H9 (cell line): ENCODE data around the gene SEMA4D. TPM values are rescaled to one million over a fixed set of nuclear protein-coding genes. Genes with fewer than 3 reads are reported as not detected.
"Not testable (repeated sequence)": the region's sequence is repeated elsewhere in the genome, so short reads cannot be mapped to it uniquely, and the experiment has no call there.

Source experiments
- DNase-seq: peaks from one replicate; pipeline ENCODE4 v3.0.0-alpha.2; 2017
- H2AFZ ChIP-seq: one replicate; pipeline ENCODE4 v1.6.1; 2013; ENCODE audit warnings: mild to moderate bottlenecking, low read length, control low read depth, moderate library complexity
- H2AK5ac ChIP-seq: 2 replicates; pipeline ENCODE4 v1.6.1; 2013; ENCODE audit warnings: low read length, control low read depth, mixed read lengths; ENCODE audit not compliant: insufficient read length
- H2BK120ac ChIP-seq: one replicate; pipeline ENCODE4 v1.6.1; 2013; ENCODE audit warnings: low read depth, mild to moderate bottlenecking, low read length, control low read depth, inconsistent platforms; ENCODE audit not compliant: poor library complexity, severe bottlenecking
- H2BK12ac ChIP-seq: 2 replicates; pipeline ENCODE4 v1.6.1; 2013; ENCODE audit warnings: low read length, control low read depth, mixed read lengths, low read depth; ENCODE audit not compliant: insufficient read length
- H2BK15ac ChIP-seq: 2 replicates; pipeline ENCODE4 v1.6.1; 2013; ENCODE audit warnings: low read depth, low read length, control low read depth
- H2BK20ac ChIP-seq: one replicate; pipeline ENCODE4 v1.6.1; 2013; ENCODE audit warnings: low read depth, mild to moderate bottlenecking, low read length, control low read depth, inconsistent platforms; ENCODE audit not compliant: poor library complexity, severe bottlenecking
- H2BK5ac ChIP-seq: 2 replicates; pipeline ENCODE4 v1.6.1; 2013; ENCODE audit warnings: low read length, control low read depth, mixed read lengths; ENCODE audit not compliant: insufficient read length
- H3K14ac ChIP-seq: 2 replicates; pipeline ENCODE4 v1.6.1; 2013; ENCODE audit warnings: low read length, control low read depth; ENCODE audit not compliant: insufficient read depth
- H3K18ac ChIP-seq: 2 replicates; pipeline ENCODE4 v1.6.1; 2013; ENCODE audit warnings: low read depth, mild to moderate bottlenecking, mixed read lengths, low read length, control low read depth; ENCODE audit not compliant: insufficient read length
- H3K23ac ChIP-seq: 2 replicates; pipeline ENCODE4 v1.6.1; 2013; ENCODE audit warnings: low read length, control low read depth, mixed read lengths, low read depth; ENCODE audit not compliant: insufficient read length
- H3K23me2 ChIP-seq: 2 replicates; pipeline ENCODE4 v1.6.1; 2013; ENCODE audit warnings: low read depth, mild to moderate bottlenecking, mixed read lengths, low read length, control low read depth; ENCODE audit not compliant: insufficient read length, poor library complexity, severe bottlenecking
- H3K27ac ChIP-seq: 2 replicates; pipeline ENCODE4 v1.5.1; 2013; ENCODE audit warnings: low read length, control low read depth, mixed read lengths, low read depth; ENCODE audit not compliant: insufficient read length
- H3K27me3 ChIP-seq: 2 replicates; pipeline ENCODE4 v1.6.1; 2013; ENCODE audit warnings: low read length, control low read depth, inconsistent platforms; ENCODE audit not compliant: insufficient read depth
- H3K4ac ChIP-seq: 2 replicates; pipeline ENCODE4 v1.6.1; 2013; ENCODE audit warnings: low read depth, mild to moderate bottlenecking, control low read depth, inconsistent platforms, low read length, moderate library complexity
- H3K4me1 ChIP-seq: 2 replicates; pipeline ENCODE4 v1.6.1; 2013; ENCODE audit warnings: low read length, control low read depth, inconsistent platforms; ENCODE audit not compliant: insufficient read depth
- H3K4me2 ChIP-seq: 2 replicates; pipeline ENCODE4 v1.6.1; 2013; ENCODE audit warnings: low read length, control low read depth, mixed read lengths; ENCODE audit not compliant: insufficient read length, insufficient read depth
- H3K56ac ChIP-seq: 2 replicates; pipeline ENCODE4 v1.6.1; 2013; ENCODE audit warnings: low read depth, mild to moderate bottlenecking, mixed read lengths, low read length, control low read depth; ENCODE audit not compliant: insufficient read length
- H3K79me1 ChIP-seq: 2 replicates; pipeline ENCODE4 v1.6.1; 2013; ENCODE audit warnings: low read depth, mild to moderate bottlenecking, moderate library complexity, low read length, control low read depth, inconsistent platforms; ENCODE audit not compliant: insufficient read depth, poor library complexity, severe bottlenecking
- H3K79me2 ChIP-seq: 2 replicates; pipeline ENCODE4 v1.6.1; 2013; ENCODE audit warnings: low read length, control low read depth, inconsistent platforms; ENCODE audit not compliant: insufficient read depth
- H3K9ac ChIP-seq: 2 replicates; pipeline ENCODE4 v1.6.1; 2013; ENCODE audit warnings: low read length, control low read depth, mixed read lengths; ENCODE audit not compliant: insufficient read length; ENCODE audit errors: extremely low read depth
- H3K9me3 ChIP-seq: one replicate; pipeline ENCODE4 v1.6.1; 2013; ENCODE audit warnings: low read depth, low read length, inconsistent platforms; ENCODE audit not compliant: control insufficient read depth
- H3T11ph ChIP-seq: one replicate; pipeline ENCODE4 v1.6.1; 2013; ENCODE audit warnings: mild to moderate bottlenecking, low read length, control low read depth, inconsistent platforms
- H4K20me1 ChIP-seq: one replicate; pipeline ENCODE4 v1.6.1; 2013; ENCODE audit not compliant: control insufficient read depth, insufficient read length, insufficient read depth
- H4K5ac ChIP-seq: 2 replicates; pipeline ENCODE4 v1.6.1; 2013; ENCODE audit warnings: low read depth, mild to moderate bottlenecking, mixed read lengths, low read length, control low read depth; ENCODE audit not compliant: insufficient read length
- H4K8ac ChIP-seq: replicated peaks from 2 replicates; pipeline ENCODE4 v1.6.1; 2013; ENCODE audit warnings: low read length, control low read depth, mixed read lengths, low read depth; ENCODE audit not compliant: insufficient read length
- H4K91ac ChIP-seq: 2 replicates; pipeline ENCODE4 v1.6.1; 2013; ENCODE audit warnings: low read depth, mild to moderate bottlenecking, moderate library complexity, mixed read lengths, low read length, control low read depth; ENCODE audit not compliant: insufficient read length
- H3K27ac Mint-ChIP-seq, 3 experiments: 2 replicates in 2 of 3; 3 replicates in 1 of 3; pipeline ENCODE4 v1.8.0; 2020 to 2021; ENCODE audit warnings: mixed read lengths in 3 of 3, mild to moderate bottlenecking in 1 of 3, moderate library complexity in 1 of 3
- H3K27me3 Mint-ChIP-seq: 2 replicates; pipeline ENCODE4 v1.8.0; 2021; ENCODE audit warnings: low read depth, mild to moderate bottlenecking, moderate library complexity, mixed read lengths
- H3K36me3 Mint-ChIP-seq, 3 experiments: 2 replicates in 2 of 3; 3 replicates in 1 of 3; pipeline ENCODE4 v1.8.0; 2020 to 2021; ENCODE audit warnings: low read depth in 3 of 3, mixed read lengths in 3 of 3; ENCODE audit not compliant: insufficient read depth in 1 of 3
- H3K4me1 Mint-ChIP-seq, 2 experiments: 2 replicates each; pipeline ENCODE4 v1.8.0; 2020; ENCODE audit warnings: mixed read lengths in 2 of 2
- H3K4me3 Mint-ChIP-seq, 2 experiments: 2 replicates in 1 of 2; 3 replicates in 1 of 2; pipeline ENCODE4 v1.8.0; 2020 to 2021; ENCODE audit warnings: mild to moderate bottlenecking in 2 of 2, mixed read lengths in 2 of 2, moderate library complexity in 1 of 2
- H3K9me3 Mint-ChIP-seq, 2 experiments: 2 replicates in 1 of 2; 3 replicates in 1 of 2; pipeline ENCODE4 v1.8.0; 2020; ENCODE audit warnings: mild to moderate bottlenecking in 2 of 2, mixed read lengths in 2 of 2, moderate library complexity in 1 of 2
- WGBS: extraction: QIAGEN DNeasy Blood & Tissue Kit; methylation state at CpG from one replicate; pipeline ENCODE4 v1.1.7; 2013; ENCODE audit warnings: missing lambda C conversion rate, low lambda C conversion rate, mixed read lengths; ENCODE audit not compliant: insufficient read length; ENCODE audit errors: extremely low coverage; 5-methylcytosine and 5-hydroxymethylcytosine counted together
- total RNA-seq: library from RNA; stranded (reverse); gene quantifications from 2 replicates; pipeline ENCODE4 v1.2.1, GENCODE V29; 2021
- TF ChIP-seq, protein P1 (sequence below): fragments of 200-600 bp; sonication (generic); conservative IDR thresholded peaks from 3 replicates; pipeline ENCODE4 v1.8.0; 2021; ENCODE audit warnings: antibody characterized with exemption, mild to moderate bottlenecking

SEMA4D gene
- total RNA-seq, 1 experiment from 2014 or later: 47.2 TPM

DNA sequence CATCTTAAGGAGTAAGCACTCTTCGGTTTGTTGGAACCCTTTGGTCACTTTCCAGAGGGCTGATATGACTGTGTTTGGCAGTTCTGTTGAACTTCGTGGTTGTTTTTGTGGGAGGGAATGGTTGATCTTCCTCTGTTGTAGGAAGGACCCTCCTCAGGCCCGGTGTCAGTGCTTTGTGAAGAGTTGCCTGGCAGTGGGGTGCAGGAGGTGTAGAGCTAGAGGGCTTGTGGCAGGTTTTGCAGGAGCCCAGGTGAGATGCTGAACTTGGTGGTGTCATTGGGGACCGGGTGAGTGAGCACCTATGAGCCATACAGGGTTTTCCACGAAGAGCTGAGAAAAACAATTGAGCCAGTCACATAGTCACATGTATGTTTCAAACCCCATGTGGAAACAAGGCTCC lies 152.4 kb downstream of the SEMA4D start:
- Histone ChIP-seq H4K20me1 (no peaks in the 10 kb centered on the region), H2BK120ac (no peak overlapping the region), H3K9ac (no peak overlapping the region), H2BK12ac (no peak overlapping the region), H2BK5ac (no peak overlapping the region), H4K91ac (no peak overlapping the region), H3K79me2 (no peaks in the 10 kb centered on the region), H3K56ac (no peak overlapping the region), H3K27me3 (no peaks in the 10 kb centered on the region), H3T11ph (no peak overlapping the region), H3K23me2 (no peaks in the 10 kb centered on the region), H2BK15ac (no peak overlapping the region), H3K18ac (no peak overlapping the region), H4K8ac (no peak overlapping the region), H3K14ac (no peak overlapping the region), H2AFZ (no peak overlapping the region), H3K4me1 (no peaks in the 10 kb centered on the region), H3K4me2 (no peak overlapping the region), H2AK5ac (no peak overlapping the region), H3K23ac (no peak overlapping the region), H4K5ac (no peak overlapping the region), H3K9me3 (no peaks in the 10 kb centered on the region), H2BK20ac (no peak overlapping the region), H3K27ac (no peak overlapping the region), H3K4ac (no peak overlapping the region), H3K79me1 (no peaks in the 10 kb centered on the region)
- TF ChIP-seq, protein P1, sequence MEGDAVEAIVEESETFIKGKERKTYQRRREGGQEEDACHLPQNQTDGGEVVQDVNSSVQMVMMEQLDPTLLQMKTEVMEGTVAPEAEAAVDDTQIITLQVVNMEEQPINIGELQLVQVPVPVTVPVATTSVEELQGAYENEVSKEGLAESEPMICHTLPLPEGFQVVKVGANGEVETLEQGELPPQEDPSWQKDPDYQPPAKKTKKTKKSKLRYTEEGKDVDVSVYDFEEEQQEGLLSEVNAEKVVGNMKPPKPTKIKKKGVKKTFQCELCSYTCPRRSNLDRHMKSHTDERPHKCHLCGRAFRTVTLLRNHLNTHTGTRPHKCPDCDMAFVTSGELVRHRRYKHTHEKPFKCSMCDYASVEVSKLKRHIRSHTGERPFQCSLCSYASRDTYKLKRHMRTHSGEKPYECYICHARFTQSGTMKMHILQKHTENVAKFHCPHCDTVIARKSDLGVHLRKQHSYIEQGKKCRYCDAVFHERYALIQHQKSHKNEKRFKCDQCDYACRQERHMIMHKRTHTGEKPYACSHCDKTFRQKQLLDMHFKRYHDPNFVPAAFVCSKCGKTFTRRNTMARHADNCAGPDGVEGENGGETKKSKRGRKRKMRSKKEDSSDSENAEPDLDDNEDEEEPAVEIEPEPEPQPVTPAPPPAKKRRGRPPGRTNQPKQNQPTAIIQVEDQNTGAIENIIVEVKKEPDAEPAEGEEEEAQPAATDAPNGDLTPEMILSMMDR: no peak
- H3K27ac Mint-ChIP-seq: no peak overlapping the region
- no peaks in the 10 kb centered on the region for H3K9me3 Mint-ChIP-seq
- H3K27me3 Mint-ChIP-seq: no peaks in the 10 kb centered on the region
- no peaks in the 10 kb centered on the region for H3K4me1 Mint-ChIP-seq
- no peak for DNase-seq
- WGBS: no CpG with 5 or more reads among the region's 5 CpGs
- H3K4me3 Mint-ChIP-seq: no peak overlapping the region
- H3K36me3 Mint-ChIP-seq: peaks cover 58 to 96% (median 94%) of the 10 kb centered on the region in 3 experiments; a peak in 6 of 7 replicates

DNA sequence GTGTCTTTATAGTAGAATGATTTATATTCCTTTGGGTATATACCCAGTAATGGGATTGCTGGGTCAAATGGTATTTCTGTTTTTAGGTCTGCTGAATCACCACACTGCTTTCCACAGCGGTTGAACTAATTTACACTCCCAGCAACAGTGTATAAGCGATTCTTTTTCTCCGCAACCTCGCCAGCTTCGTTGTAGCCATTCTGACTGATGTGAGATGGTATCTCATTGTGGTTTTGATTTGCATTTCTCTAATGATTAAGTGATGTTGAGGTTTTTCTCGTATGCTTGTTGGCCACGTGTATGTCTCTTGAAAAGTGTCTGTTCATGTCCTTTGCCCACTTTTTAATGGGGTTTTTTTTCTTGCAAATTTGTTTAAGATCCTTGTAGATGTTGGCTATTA lies 154.1 kb downstream of the SEMA4D start:
- H4K8ac ChIP-seq, H2AK5ac ChIP-seq, H2BK120ac ChIP-seq, H4K20me1 ChIP-seq, H3K14ac ChIP-seq, H3K18ac ChIP-seq, H3K4me2 ChIP-seq, H3K9me3 ChIP-seq, H4K5ac ChIP-seq, H3T11ph ChIP-seq, H3K27me3 Mint-ChIP-seq, H2AFZ ChIP-seq, H2BK15ac ChIP-seq, H3K9me3 Mint-ChIP-seq, H3K27ac ChIP-seq, H3K27me3 ChIP-seq, H3K4me1 Mint-ChIP-seq, H2BK5ac ChIP-seq, H3K56ac ChIP-seq, H4K91ac ChIP-seq, H3K79me1 ChIP-seq, H3K4me3 Mint-ChIP-seq, H3K79me2 ChIP-seq, H2BK20ac ChIP-seq, H3K23ac ChIP-seq, H3K9ac ChIP-seq, H3K4me1 ChIP-seq, DNase-seq, H2BK12ac ChIP-seq, H3K23me2 ChIP-seq, H3K27ac Mint-ChIP-seq, H3K4ac ChIP-seq: not testable (repeated sequence)
- H3K36me3 Mint-ChIP-seq: peaks cover 46 to 96% (median 93%) of the 10 kb centered on the region in 3 experiments; a peak in 6 of 7 replicates
- no CpG with 5 or more reads among the region's 7 CpGs for whole genome bisulfite sequencing
